Measurements from ENCODE around the gene MUC5B.

The MUC5B gene

DNA sequence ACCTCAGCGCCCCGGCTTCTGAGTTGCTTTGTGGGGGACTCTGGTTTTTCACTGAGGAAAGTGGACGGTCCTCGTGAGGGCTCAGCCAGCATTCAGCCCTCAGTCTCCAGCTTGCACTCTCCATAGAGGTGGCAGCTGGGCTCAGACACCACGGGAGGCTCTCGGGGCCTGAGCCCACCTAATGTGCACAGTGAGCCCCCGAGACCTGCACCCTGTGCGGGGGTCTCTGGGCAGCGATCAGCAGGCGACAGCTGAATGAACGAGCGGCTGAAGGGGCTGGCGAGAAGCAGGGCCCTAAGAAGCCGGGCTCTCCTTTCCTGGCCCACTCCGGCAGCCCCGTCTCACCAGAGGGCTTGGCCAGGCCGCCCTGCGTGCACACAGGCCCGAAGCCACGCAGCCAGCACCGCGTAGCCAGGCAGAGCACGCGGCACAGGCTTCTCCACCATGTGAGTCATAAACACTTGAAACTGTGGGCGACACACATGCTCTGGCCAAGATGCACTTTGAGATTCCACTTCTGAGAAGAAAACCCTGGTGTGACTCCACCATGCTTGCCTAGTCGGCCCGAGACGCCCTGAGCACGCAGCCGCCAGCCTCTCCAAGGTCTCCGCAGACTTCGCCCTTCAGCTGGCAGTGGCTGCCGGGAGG, 58.6 kb downstream of the MUC5B start:
- Histone ChIP-seq H3K9me3 (ENCODE audit: control insufficient read depth, low read depth, low read length) (no peaks in the 10 kb centered on the region), H3K4me1 (ENCODE audit: control insufficient read depth, low read depth, low read length) (no peaks in the 10 kb centered on the region), H3K27me3 (ENCODE audit: control insufficient read depth, insufficient read depth, low read length) (no peaks in the 10 kb centered on the region), H3K9ac (ENCODE audit: low read length) (no peak overlapping the region), H3K36me3 (ENCODE audit: control insufficient read depth, low read depth, low read length) (peaks cover 14% of the 10 kb centered on the region), H3K4me3 (ENCODE audit: low read length) (no peak overlapping the region), H3K27ac (ENCODE audit: low read length) (no peak overlapping the region)

DNA sequence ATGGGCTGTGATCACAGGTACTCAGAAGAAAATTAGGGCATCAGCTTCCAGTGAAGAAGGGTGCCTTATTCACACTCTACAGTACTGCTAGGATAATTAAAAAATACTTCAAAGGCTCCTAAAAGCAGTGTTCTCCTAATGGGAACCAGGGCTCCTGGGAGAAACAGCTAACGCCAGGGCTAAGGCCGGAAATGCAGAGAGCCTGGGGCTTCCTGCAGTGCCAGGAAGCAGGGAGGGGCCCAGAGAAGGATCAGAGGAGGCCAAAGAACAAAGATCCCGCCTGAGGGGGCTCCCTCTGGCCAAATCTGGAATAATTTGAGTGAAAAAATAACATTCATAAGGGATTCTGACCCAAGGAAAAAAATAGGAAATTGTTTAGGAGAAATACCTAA, 59.1 kb downstream of the MUC5B start:
- Histone ChIP-seq H3K27me3 (ENCODE audit: control insufficient read depth, insufficient read depth, low read length) (no peaks in the 10 kb centered on the region), H3K9ac (ENCODE audit: low read length) (no peak overlapping the region), H3K36me3 (ENCODE audit: control insufficient read depth, low read depth, low read length) (peaks cover 15% of the 10 kb centered on the region), H3K27ac (ENCODE audit: low read length) (no peak overlapping the region), H3K4me1 (ENCODE audit: control insufficient read depth, low read depth, low read length) (no peaks in the 10 kb centered on the region), H3K4me3 (ENCODE audit: low read length) (no peak overlapping the region), H3K9me3 (ENCODE audit: control insufficient read depth, low read depth, low read length) (no peaks in the 10 kb centered on the region)

DNA sequence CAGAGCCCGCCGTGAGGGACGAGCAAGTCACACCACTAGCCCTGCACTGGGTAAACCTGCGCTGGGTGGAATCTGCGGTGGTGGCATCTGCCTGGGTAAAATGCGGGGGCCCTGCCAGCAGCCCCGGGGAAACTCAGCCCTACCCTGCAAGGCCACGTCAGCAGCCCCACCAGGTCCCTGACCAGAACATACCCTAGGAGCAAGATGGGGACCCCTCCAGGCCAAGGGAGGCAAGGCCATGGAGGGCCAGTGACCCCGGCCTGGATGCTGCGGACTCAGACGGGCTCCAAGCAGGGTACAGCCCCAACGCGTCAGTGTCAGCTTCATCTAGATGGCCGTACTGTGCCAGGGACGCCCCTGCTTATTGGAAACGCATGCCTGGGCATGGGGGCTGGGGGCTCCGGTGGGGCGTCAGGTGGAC, 60.2 kb downstream of the MUC5B start:
- no peaks in the 10 kb centered on the region for H3K27me3 ChIP-seq (ENCODE audit: control insufficient read depth, insufficient read depth, low read length)
- H3K9me3 ChIP-seq (ENCODE audit: control insufficient read depth, low read depth, low read length) = no peaks in the 10 kb centered on the region
- H3K27ac ChIP-seq (ENCODE audit: low read length) = no peak overlapping the region
- H3K36me3 ChIP-seq (ENCODE audit: control insufficient read depth, low read depth, low read length) = peaks cover 16% of the 10 kb centered on the region
- no peak overlapping the region for H3K4me3 ChIP-seq (ENCODE audit: low read length)
- H3K9ac ChIP-seq (ENCODE audit: low read length) = no peak overlapping the region
- H3K4me1 ChIP-seq (ENCODE audit: control insufficient read depth, low read depth, low read length) = no peaks in the 10 kb centered on the region

- Histone ChIP-seq H3K4me1 (ENCODE audit: control insufficient read depth, low read depth, low read length) (no peaks in the 10 kb centered on the region), H3K36me3 (ENCODE audit: control insufficient read depth, low read depth, low read length) (peaks cover 16% of the 10 kb centered on the region), H3K27me3 (ENCODE audit: control insufficient read depth, insufficient read depth, low read length) (no peaks in the 10 kb centered on the region), H3K4me3 (ENCODE audit: low read length) (no peak overlapping the region), H3K9me3 (ENCODE audit: control insufficient read depth, low read depth, low read length) (no peaks in the 10 kb centered on the region), H3K9ac (ENCODE audit: low read length) (no peak overlapping the region), H3K27ac (ENCODE audit: low read length) (no peak overlapping the region)
Observed at GRCh38 chr11:1283906-1284305, 61.0 kb downstream of the MUC5B start.

- H3K36me3 ChIP-seq (ENCODE audit: control insufficient read depth, low read depth, low read length) = peaks cover 21% of the 10 kb centered on the region
- no peaks in the 10 kb centered on the region for H3K27me3 ChIP-seq (ENCODE audit: control insufficient read depth, insufficient read depth, low read length)
- no peaks in the 10 kb centered on the region for H3K9me3 ChIP-seq (ENCODE audit: control insufficient read depth, low read depth, low read length)
- H3K9ac ChIP-seq (ENCODE audit: low read length) = no peak overlapping the region
- H3K4me1 ChIP-seq (ENCODE audit: control insufficient read depth, low read depth, low read length) = no peaks in the 10 kb centered on the region
- no peak overlapping the region for H3K4me3 ChIP-seq (ENCODE audit: low read length)
- no peak overlapping the region for H3K27ac ChIP-seq (ENCODE audit: low read length)
Observed at GRCh38 chr11:1285316-1285744, 62.5 kb downstream of the MUC5B start.

- Histone ChIP-seq H3K27me3 (ENCODE audit: control insufficient read depth, insufficient read depth, low read length) (no peaks in the 10 kb centered on the region), H3K27ac (ENCODE audit: low read length) (no peak overlapping the region), H3K9me3 (ENCODE audit: control insufficient read depth, low read depth, low read length) (no peaks in the 10 kb centered on the region), H3K4me3 (ENCODE audit: low read length) (no peak overlapping the region), H3K4me1 (ENCODE audit: control insufficient read depth, low read depth, low read length) (no peaks in the 10 kb centered on the region), H3K36me3 (ENCODE audit: control insufficient read depth, low read depth, low read length) (peaks cover 24% of the 10 kb centered on the region), H3K9ac (ENCODE audit: low read length) (no peak overlapping the region)
Observed at GRCh38 chr11:1285876-1286275, 63.0 kb downstream of the MUC5B start.

DNA sequence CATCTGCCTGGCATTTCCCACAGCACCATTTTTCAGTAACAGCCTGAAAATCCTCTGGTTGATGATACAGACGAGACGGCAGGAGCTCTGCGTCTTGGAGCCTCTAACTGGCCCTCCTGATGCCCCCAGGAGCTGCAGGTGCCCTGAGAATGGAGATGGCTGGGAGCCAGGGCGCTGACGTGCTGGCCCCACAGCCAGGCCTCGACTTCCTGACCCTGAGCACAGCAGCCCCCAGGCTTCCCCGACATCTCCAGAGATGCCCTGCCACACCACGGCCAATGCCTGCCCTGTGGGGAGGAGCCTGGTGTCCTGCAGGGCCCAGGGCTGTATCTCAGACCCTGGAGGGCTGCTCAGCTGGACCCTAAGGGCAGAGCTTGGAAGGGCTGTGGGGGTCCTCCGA, 65.1 kb downstream of the MUC5B start:
- H3K4me3 ChIP-seq (ENCODE audit: low read length) = no peak overlapping the region
- H3K36me3 ChIP-seq (ENCODE audit: control insufficient read depth, low read depth, low read length) = peaks cover 23% of the 10 kb centered on the region
- H3K9ac ChIP-seq (ENCODE audit: low read length) = no peak overlapping the region
- H3K27me3 ChIP-seq (ENCODE audit: control insufficient read depth, insufficient read depth, low read length) = no peaks in the 10 kb centered on the region
- H3K4me1 ChIP-seq (ENCODE audit: control insufficient read depth, low read depth, low read length) = no peaks in the 10 kb centered on the region
- no peaks in the 10 kb centered on the region for H3K9me3 ChIP-seq (ENCODE audit: control insufficient read depth, low read depth, low read length)
- no peak overlapping the region for H3K27ac ChIP-seq (ENCODE audit: low read length)

GRCh38 chr11:1288426-1289151, 65.7 kb downstream of the MUC5B start:
- H3K4me3 ChIP-seq (ENCODE audit: low read length) = no peak overlapping the region
- no peaks in the 10 kb centered on the region for H3K9me3 ChIP-seq (ENCODE audit: control insufficient read depth, low read depth, low read length)
- H3K27ac ChIP-seq (ENCODE audit: low read length) = no peak overlapping the region
- H3K36me3 ChIP-seq (ENCODE audit: control insufficient read depth, low read depth, low read length) = peaks cover 20% of the 10 kb centered on the region
- no peaks in the 10 kb centered on the region for H3K4me1 ChIP-seq (ENCODE audit: control insufficient read depth, low read depth, low read length)
- H3K9ac ChIP-seq (ENCODE audit: low read length) = no peak overlapping the region
- no peaks in the 10 kb centered on the region for H3K27me3 ChIP-seq (ENCODE audit: control insufficient read depth, insufficient read depth, low read length)

DNA sequence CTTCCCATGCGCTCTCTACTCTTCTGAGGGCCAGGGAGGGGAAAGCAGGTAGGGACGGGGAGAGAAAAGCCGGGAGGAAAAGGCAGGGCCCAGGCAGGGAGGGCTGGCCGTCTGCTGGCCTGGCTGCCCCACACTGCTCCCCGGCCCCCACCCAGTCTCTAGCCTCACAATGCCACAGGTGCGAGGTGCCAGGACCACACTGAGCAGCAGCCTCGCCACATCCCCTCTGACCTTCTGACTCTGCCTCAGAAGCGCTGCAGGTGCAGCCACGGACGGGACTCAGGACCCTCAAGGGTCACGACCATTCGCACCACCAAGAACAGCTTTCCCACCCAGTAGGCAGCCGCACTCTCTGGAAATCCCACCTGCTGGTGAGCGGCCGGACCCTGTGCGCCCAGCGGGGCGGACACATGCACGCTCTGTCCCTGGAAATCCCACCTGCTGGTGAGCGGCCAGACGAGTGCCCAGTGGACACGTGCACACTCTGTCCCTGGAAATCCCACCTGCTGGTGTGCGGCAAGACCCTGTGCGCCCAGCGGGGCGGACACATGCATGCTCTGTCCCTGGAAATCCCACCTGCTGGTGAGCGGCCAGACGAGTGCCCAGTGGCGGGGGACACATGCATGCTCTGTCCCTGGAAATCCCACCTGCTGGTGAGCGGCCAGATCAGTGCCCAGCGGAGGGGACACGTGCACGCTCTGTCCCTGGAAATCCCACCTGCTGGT, 66.5 kb downstream of the MUC5B start:
- no peaks in the 10 kb centered on the region for H3K9me3 ChIP-seq (ENCODE audit: control insufficient read depth, low read depth, low read length)
- H3K4me1 ChIP-seq (ENCODE audit: control insufficient read depth, low read depth, low read length) = no peaks in the 10 kb centered on the region
- no peaks in the 10 kb centered on the region for H3K27me3 ChIP-seq (ENCODE audit: control insufficient read depth, insufficient read depth, low read length)
- peaks cover 20% of the 10 kb centered on the region for H3K36me3 ChIP-seq (ENCODE audit: control insufficient read depth, low read depth, low read length)
- no peak overlapping the region for H3K9ac ChIP-seq (ENCODE audit: low read length)
- H3K4me3 ChIP-seq (ENCODE audit: low read length) = no peak overlapping the region
- H3K27ac ChIP-seq (ENCODE audit: low read length) = no peak overlapping the region

DNA sequence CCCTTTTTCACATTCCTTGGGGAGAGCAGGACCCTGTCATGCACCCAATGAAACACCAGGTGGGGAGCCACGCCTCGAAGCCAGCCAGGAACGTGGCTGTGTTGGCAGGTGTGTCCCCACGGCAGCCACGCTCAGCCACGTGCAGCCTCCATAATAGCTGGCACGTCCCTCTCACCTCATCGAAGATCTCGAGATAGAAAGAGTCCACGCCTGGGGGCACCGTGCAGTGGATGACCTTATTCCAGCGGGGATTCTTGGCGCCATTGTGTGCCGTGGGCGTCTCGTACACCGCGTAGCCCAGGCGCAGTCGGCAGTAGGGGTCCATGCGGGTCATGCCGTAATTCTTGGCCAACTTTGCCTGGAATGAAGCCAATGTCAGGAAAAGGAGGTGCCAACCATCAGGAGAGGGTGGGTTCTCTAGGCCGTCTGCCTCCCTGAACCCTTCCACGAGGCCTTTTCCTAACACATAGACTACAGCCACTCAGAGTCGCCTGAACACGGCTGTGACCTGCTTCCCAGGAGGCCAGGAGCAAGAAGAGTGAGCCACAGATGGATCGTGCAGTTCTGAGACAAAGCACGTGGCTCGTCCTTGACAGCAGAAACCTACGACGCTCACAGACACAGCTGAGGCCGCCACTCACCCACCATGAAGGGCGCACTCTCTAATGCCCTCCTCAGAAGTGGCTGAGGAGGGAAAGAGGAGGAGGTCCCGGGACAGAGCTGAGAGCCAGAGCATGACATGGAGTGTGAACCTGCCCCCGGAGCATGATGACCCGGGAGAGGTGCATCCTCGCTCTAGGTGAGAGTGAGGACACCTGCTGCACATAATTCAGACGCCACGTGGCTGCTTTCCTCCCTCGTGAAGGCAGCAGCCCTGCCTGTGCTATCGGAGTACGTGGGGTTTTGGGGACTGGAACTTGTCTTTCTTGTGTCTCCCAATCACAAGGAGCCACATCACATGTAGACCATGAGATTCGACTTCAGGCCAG, 67.5 kb downstream of the MUC5B start:
- Histone ChIP-seq H3K4me3 (ENCODE audit: low read length) (no peak overlapping the region), H3K27ac (ENCODE audit: low read length) (no peak overlapping the region), H3K36me3 (ENCODE audit: control insufficient read depth, low read depth, low read length) (peaks cover 20% of the 10 kb centered on the region), H3K27me3 (ENCODE audit: control insufficient read depth, insufficient read depth, low read length) (no peaks in the 10 kb centered on the region), H3K9ac (ENCODE audit: low read length) (no peak overlapping the region), H3K4me1 (ENCODE audit: control insufficient read depth, low read depth, low read length) (no peaks in the 10 kb centered on the region), H3K9me3 (ENCODE audit: control insufficient read depth, low read depth, low read length) (no peaks in the 10 kb centered on the region)

Measured in iPS-18a (cell line).